CD4-positive, alpha-beta T cell treated with Interleukin-17A for 1 hour (primary cell): ENCODE measurements around the gene OPALIN.
A peak's percentile ranks its signal among the peaks of the same experiment; 100 is the strongest.

ENCODE experiments used
- DNase-seq: peaks from one replicate; pipeline ENCODE4 v3.0.0-alpha.2; 2020

OPALIN gene

DNA sequence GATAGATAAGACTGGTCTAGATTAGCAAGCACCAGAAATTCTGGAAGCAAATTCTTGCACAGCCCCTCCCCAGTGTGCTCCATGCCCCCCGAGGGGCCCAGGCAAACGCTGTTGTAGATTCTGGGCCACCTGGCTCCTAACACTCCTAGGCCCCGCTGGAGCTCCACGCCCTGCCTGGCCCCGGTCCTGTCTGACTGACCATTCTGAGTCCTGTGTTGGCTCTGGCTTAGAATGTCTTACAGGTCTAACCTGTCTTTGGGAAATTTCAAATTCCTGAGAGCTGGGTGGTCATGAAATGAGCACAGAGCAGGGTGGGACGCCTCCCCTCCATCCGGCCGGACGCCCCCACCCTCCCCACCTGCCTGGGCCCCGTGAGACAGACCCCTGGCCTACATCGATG, 12.6 kb upstream of the OPALIN start:
- no peak for DNase-seq

DNA sequence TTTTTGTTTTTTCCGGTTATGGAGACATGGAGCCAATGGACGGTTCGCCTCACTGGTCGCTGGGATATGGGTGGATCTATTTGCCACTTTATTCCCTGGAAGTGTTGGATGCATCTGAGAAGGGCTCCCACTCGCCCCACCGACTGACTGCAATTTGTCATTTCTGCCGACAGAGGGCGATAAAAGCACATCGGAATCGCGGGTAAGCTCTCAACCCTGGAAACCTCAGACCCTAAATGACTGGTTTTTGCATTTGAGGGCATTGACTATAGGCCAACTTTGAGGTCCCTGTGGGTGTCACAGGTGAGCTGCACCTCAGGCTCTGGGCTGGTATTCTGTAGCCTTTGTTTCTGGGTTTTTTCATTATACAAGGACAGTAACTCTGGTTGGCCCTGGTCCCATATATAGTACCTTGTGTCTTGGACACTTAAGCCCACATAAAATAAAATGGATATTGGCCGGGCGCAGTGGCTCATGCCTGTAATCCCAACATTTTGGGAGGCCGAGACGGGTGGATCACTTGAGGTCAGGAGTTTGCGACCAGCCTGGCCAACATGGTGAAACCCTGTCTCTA, 11.9 kb upstream of the OPALIN start:
- DNase-seq = peak; percentile 57

DNA sequence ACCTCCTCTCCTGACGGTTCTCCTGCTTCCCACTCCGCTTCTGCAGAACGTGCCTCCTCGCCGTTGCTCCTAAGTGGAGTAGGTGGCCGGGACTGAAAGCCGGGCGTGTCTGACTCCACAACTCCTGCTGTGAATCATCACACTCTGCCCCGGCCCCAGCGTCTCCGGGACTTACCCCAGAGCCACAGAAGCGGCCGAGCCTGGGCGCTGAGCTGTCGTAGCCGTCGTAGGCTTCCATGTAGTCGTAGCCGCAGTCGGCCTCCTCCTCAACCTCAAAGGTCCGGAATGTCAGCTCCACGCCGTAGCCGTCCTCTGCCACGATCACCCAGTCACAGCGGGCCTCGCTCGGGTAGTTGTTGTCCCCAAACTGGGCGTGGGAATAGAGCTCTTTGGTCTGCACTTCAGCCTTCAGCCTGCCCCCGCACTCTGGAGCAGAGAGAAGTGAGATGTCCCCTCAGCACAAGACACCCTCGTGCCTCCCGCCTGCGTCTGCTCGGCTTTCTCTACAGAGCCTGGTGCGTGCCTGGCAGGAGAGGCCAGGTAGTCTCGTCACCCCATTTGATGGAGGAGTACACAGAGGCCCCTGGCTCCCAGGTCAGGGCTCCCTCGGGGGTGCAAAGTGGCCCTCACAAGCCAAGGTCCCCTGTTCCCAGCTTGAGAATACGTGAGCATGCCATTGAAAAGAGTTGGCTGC, 11.2 kb upstream of the OPALIN start:
- no peak for DNase-seq

DNA sequence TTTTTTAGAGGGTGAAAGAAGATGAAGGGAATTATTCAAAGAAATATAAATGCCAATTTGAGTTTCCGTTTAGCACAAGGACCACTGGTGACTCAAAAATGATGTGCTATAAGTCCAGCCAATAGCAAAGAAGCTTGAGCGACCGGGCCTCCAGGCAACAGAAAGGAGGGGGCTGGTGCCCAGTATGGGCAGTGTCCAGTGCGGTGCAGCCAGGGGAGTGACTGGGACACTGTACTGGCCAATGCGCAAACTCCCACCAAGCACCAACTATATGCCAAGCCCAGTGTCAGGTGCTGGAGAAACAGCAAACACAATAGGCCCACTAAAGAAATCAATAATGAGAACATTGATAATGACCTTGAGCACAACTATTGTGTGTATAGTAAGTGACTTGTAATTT, 10.2 kb upstream of the OPALIN start:
- no peak for DNase-seq

DNA sequence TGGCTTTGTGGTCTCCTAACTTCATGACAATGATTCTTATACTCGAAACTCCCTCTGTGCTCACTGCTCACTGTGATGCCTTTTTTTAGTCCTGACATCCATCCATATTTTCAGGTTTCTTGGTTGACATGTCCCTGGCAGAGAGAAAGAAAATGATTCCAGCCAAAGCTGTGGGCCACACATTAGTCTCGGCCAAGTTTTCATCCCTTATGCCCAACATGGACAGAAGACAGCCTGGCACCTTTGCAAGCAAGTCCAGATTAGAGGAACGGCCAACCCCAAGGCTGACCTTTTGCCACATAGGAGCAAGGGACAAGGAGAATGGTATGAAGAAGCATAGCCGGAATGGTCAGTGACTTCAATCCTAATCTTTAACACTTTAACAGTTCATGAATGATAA, 8.7 kb upstream of the OPALIN start:
- DNase-seq = no peak

DNA sequence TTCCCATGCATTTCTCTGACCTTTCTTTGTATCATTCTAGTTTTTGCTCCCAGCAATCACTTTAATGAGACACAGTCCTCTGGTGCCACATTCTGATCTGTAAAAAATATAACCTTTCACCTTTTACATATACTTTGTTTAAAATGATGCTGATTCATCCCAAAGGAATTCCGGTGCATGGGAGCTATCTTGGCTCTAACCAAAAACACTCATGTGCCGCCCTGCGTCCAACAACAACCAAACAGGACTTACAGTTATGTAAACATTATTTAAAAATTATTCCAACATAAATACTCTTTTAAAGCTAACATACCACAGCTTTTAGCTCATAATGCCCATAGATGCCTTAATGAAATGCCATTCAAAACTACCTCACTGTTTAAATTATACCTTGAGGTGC, 7.7 kb upstream of the OPALIN start:
- DNase-seq = no peak

DNA sequence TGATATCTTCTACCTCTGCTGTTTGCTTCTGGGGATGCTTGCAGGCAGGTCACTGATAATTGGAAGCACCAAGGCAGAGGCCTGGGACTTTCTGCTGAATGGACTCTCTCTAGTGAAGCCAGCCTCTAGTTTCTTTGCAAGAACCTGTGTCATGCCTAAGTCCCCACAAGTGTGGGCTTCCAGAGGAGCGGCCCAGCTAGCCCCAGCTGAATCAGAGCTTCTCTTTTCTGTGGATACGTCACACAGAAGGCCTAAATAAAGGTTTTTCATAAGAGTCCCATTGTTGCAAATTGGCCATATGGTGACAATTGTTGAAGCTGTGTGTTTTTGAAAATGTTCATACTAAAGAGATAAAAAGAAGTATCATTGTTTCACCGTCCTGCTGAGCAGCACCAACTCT, 6.8 kb upstream of the OPALIN start:
- no peak for DNase-seq

DNA sequence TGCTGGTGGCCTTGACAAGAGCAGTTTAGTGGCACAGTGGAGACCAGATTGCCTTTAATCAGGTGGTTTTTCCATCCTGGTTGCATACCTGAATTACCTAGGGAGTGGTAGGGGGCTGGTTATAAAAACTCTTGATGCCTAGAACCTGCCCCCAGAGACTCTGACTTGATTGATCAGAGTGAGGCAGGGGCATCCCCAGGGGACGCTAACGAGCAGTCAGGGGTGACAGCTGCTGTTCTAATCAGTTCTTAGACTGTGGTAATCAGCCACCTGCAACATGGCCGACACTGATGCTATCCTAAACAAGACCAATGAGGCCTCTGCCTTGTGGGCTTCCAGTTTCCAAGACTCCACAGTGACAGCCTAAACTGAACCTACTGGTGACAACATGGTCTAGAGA, 2.0 kb upstream of the OPALIN start:
- DNase-seq = no peak

DNA sequence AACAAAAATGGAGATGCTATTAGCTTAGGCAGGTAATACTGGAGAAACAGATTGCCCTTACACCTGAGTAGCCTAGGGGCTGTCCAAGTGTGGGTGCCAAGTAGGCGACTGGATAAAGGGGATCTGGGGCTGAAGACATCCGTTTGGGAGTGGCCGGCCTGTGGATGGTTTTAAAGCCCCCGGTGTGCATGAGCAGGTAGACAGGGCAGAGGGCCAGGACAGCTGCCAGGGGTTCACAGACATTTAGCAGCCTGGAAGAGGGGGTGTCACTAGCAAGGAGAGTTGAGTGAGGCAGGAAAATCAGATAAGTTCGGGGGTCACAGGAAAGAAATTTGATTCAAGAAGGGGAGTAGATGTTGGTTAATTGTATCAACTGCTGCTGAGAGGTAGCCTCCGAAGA, 1.5 kb upstream of the OPALIN start:
- DNase-seq = no peak

DNA sequence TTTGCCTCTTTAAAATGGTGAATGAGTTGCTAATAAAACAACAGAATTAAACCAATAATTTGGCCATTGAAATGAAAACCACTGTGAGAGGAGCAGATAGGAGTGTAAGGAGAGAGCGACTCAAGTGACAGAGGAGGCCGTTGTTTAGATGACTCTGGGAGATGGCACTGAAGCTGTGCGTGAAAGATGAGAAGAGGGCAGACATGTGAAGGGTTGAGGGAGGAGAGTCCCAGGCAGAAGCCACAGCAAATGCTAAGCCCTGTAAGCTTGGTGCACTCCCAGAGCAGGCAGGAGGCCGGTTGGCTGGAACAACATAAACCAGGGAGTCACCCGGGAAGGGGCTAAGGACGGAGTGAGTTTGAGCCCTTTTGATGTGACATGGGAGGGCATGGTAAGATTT, 814 bp upstream of the OPALIN start:
- no peak for DNase-seq

DNA sequence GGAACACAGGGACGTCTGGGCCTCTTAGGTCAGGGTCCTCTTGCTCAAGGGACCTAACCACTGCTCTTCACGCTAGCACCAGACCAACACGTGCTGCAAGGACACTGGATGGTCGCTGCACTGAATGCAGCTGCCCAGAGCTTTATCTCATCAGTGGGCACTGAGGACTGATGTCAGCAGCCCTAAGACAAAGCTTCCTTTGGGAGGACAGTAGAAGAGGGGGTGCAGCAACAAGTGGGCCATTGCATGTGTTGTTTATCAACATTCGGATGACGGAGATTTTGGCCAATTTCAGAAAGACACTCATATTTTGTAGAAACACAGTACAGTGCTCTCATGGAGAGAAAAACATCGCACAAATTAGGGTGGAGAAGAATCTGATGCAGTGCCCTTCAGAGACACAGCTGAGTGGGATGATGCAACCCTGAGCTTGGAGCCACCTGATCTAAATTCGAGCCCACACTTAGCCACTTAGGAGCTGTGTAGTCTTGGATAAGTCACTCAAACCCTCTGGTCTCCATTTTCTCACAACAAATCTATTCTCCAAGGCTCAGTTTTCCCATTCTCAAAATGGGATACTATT, 1.7 kb downstream of the OPALIN start:
- DNase-seq = no peak

DNA sequence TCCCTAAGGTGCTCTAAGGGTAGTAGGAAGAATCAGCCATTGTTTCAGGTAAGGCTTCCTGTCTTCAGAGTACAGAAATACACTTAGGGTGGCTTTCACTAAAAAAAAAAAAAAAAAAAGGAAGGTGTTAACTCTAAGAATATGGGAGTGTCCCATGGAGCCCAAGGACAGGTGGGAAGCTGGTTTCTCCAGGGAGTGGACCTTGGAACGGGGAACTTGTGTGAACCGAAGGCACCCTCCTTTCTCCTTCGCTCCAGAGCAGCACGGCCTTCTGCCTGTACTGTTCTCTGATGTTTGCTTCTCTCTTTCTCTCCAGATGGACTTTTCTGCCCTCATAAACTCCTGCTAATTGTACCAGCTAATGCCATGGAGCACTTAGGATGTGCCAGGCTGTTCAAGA, 6.2 kb downstream of the OPALIN start:
- no peak for DNase-seq

DNA sequence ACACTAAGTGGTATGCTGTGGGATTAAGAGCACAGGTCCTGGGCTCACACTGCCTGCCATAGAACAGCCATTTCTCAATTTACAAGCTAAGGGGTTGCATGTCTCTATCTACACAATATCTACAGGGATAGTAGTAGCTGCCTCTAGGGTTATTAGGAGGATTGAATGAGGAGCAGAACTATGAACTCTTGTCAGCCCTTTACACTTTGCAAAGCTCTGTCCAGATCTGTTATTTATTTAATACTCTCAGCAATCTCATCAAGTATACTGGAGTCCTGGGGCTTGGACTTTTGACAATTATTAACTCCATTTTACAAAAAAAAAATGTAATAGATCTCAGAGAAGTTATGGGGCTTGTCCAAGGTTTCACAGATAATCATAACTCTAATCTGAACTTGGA, 6.8 kb downstream of the OPALIN start:
- no peak for DNase-seq

DNA sequence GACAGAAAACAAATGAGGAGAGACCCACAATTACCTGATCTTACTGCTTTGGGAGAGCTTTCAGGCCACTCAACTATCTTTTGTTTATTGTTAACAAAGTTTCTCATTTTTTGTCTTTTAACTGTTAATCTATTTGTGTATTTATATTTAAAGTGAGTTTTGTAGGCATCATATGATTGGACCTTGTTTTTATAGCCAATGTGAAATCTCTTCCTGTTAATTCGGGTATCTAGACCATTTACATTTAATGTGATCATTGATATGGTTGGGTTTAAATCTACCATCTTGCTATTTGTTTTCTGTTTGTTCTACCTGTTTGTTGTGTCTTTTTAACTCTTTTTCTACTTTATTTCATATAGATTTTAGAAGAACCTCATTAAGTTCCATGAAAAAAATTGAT, 12.5 kb downstream of the OPALIN start:
- no peak for DNase-seq

DNA sequence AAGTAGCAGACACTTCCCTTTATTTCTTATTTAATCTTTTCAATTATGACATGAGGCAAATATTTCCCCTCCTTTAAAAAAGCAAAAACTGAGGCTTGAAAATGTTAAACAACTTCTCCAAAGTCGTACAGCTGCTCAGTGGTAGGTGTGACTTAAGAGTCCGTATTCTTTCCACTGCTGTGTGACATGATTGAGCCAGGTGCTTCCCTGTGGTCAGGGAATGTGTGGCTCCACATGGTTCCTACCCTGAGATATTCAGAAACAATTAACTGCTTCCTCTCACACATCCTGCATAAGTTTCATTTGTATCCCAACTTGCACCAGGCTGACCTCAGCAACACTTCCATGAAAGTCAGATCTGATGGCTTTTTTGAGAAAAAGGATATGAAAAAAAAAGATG, 13.6 kb downstream of the OPALIN start:
- DNase-seq = no peak

DNA sequence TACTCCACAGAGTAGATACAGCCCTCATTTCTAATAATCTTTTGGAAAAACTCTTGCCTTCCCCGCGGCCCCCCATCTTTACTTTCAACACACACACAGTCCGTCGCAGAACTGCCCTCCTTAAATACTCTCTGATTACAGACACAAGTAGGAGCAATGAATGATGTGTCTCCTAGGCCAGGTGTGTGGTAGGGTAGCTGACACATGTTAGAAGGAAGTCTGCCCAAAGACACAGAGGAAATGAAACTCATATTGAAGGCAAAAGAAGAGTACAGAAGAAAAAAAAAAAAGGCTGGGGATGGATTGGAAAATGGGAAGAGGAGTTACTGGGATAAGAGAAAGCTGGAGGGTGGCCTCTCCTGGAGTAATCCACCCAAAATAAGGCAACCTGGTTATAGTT, 14.6 kb downstream of the OPALIN start:
- DNase-seq = no peak

DNA sequence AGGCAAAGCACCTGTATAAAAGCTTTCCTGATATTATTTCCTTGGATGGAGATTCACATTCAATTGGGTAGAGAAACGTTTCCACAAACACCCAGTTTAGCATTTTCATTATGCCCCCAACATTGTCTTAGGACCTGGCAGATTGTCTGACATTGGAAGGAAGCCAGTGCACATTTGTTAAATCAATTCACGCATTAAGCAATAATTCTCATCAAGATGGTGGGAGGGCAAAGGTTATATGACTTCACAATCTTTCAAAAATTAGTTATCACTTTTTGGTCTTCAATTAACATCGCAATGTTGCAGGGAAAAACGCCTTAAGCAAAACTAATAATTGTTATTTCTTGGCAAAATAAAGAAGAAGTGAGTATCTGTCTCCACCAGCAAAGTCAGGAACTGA, 16.4 kb downstream of the OPALIN start:
- no peak for DNase-seq

DNA sequence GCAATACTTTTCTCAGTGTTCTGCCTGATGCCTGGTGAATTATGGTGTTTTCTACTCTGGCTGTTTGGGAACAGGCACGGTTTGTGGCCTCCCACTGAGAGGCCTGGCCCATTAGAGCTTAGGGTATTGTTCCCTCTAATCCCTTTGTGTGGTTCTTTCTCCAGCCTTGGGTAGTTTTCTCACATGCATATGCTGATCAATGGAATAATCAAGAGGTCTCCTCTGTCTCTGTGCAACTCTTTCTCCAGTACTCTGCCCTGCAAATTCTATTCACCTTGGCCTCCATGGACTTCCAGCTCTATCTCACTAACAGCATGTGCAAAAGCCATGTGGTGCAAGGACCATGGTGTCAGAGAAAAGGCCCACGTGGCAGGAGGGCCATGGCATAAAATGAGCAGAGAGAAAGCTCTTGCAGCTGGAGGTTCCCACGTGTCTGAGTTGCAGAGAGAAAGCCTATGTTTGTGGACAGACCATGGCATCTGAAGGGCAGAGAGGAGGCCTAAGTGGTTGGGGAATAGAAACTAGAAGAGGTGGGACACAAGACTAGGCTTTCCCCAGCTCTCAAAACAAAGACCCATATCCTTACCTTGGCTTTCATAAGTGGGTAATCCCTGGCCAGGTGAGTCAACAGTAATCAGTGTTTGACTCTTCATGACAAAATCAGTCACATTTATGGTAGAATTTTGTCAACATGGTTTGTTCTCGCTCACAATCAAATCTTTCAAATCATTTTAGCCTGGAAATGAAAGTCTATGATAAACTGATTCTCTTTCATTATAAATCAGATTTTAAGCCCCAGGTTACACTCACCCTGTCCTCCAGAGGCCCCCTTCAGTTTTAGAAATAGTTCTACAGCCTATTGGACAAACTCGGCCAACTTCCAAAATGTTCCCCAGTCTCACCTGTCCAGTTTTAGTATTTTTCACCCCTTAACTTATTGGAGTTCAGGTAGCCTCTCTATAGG, 17.3 kb downstream of the OPALIN start:
- no peak for DNase-seq

DNA sequence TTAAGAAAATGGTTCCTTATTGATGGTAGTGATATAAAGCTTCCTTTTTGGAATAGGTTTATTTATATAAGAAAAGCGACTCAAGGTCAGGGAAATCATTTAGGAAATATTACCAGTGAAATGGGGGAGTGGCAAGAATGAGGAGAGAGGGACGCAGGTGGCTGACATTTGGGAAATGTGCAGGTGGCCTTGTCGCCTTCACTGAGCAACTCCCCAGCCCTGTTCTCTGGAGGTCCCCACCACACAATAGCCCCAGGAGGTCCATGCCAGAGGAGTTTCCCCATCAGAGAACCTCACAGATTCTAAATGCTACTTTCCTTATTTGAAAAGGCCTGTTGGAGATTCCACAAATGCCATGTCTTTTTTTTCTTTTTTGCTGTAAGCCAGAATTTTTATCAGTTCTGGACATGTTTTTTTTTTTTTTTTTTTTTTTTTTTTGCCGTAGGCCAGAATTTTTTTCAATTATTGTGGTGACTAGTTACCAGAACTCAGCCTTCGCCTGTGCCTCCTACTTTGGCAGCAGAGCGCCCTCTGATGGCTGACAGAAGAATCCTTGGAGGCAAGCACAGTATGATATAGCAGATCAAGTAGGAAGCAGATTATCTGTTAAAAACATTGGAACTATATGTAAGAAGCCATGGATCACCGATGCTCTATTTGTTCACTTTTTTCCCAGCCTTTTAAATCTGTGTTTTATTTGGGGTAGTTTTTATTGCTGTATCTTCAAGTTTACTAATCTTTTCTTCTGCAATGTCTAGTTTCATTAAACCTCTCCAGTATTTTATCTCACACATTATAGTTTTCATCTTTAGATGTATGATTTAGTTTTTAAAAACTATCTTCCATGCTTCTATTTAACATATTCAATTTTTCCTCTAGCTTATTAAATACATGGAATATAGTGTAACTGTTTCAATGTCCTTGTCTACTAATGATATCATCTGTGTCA, 18.6 kb downstream of the OPALIN start:
- peak; percentile 49 for DNase-seq

DNA sequence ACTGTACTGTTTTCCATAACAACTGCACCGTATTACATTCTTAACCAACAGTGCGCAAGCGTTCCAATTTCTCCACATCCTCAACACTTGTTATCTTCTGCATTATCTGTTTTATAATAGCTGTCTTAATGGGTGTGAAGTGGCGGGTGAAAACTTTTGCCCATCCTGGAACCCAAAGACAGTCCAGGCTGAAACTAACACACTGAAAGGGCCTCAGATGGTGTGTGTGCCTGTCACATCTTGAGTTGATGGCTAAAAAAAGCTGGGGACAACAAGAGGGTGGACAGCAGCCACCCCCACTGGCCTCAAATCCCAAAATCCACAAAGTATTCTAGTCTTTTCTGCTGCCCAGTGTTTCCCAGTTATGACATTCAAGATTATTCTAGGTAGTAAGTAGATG, 19.4 kb downstream of the OPALIN start:
- no peak for DNase-seq

DNA sequence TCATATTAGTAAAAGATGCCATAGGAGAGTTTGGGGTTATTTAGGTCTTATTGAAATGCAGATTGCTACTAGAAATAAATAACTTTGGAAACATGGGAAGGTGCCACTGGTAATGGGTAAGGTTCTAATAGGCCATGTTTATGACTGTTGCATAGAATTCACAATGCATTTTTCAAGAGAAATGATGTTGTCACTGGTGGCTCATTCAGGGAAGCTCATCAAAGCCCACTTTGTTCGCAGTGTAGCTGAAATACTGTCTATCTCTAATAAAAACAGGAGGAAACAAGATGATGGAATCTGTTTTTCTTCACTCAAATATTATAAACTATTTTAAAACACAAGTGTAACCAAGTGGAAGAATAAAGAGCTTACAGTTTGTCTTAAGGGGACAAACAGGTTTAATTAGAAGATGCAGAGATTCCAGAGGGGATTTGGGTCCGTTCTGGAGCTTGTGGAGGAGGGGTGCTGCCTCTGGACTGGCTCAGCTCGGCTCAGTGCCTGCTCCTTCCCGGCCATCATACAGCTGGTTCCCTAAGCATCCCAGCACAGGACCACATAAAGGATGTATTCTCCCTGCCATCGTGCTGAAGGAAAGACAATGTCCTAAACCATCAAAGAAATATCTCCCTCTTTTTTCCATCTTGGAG, 20.4 kb downstream of the OPALIN start:
- no peak for DNase-seq

DNA sequence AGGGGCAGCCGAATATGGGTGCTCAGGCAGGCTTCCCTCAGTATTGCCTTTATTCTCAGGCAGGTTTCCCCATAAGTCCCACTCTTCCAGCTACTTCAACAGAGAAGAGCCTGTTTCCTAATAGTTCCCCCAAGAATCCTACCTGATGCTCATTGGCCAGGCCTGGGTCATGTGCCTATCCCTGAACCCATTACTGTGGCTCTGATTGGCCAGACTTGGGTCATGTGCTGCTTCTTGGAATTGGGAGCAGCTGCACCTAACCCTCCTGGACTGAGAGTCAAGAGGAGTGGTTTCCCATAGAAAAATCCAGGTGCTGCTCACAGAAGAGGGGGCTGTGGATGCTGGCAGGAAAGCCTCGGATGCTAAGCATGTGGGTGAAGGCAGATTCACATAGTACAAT, 21.7 kb downstream of the OPALIN start:
- DNase-seq = no peak
